Stimulated activated CD4-positive, alpha-beta T cell treated with anti-CD3 and anti-CD28 coated beads, Interleukin-4, amount 100 ng/mL, for 24 hours (primary cell): ENCODE measurements around the gene CCDC83.
"Not testable (repeated sequence)": the region's sequence is repeated elsewhere in the genome, so short reads cannot be mapped to it uniquely, and the experiment has no call there.

Experiments
- DNase-seq: peaks from one replicate; pipeline ENCODE4 v3.0.0-alpha.2; 2020

CCDC83 gene

DNA sequence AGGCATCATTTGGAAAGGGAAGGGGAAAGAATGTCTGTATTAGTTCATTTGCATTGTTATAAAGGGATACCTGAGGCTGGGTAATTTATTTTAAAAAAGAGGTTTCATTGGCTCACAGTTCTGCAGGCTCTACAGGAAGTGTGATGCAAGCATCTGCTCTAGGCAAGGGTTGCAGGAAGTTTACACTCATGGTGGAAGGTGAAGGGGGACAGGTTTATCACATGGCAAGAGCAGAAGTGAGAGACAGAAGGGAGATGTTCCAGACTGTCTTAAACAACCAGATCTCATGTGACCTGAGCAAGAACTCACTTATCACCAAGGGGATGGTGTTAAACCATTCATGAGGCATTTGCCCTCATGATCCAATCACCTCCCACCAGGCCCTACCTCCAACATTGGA lies 90.6 kb downstream of the CCDC83 start:
- no peak for DNase-seq

DNA sequence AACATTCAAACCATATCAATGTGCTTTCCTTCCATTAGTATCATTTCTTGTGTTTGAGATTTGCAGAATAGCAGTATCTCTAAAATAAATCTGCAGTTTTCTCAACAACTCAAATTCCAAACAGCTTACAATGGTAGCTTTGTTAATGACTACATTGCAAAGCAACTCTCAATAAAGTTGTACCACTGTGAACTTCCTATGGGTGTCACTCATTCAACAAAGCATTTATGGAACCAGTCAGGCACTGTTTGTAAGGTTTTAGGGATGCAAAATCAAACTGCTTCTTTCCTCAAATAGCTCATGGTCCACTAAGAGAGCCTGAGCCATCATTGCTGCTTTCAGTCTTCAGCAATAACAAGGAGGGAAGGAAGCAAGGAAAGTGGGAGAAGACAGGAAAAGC lies 91.0 kb downstream of the CCDC83 start:
- DNase-seq: no peak

DNA sequence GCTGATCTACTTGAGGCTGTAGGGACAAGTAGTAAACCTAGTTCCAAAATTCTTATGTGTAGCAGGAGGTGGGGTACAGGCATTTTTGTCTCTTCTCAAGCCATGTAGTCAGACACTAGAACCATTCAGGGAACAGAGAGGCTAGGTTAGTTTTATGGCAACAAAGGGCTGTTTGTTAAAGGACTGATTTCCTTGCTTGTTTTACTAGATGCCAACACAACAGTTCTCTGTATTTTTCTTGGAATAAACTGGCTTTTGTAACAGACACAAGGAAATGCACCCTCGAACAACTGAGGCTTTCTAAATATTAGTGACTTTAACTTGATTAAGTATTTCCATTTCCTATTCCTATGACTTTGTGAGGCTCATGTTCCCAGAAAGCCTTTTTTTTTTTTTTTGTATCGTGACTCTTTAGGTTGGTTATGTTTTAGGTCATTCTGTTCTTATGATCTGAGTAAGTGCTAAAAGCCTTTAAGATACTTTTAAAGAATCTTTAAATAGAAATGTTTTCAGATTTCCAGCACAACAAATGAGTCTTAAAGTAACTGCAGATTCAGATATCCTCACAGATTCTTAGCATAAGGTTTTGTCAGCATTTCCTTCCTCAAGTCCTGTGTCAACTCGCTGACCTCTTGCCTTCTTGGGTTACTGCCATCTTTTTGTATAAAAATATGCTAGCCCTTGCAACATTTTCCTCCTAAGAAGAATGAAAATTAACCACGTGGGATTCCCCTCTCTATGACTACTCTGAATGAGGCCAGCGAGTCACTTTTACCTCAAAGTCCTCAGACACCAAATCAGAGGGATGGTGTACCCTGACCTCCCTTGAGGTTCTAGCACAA lies 92.5 kb downstream of the CCDC83 start:
- DNase-seq: peak; percentile 23

DNA sequence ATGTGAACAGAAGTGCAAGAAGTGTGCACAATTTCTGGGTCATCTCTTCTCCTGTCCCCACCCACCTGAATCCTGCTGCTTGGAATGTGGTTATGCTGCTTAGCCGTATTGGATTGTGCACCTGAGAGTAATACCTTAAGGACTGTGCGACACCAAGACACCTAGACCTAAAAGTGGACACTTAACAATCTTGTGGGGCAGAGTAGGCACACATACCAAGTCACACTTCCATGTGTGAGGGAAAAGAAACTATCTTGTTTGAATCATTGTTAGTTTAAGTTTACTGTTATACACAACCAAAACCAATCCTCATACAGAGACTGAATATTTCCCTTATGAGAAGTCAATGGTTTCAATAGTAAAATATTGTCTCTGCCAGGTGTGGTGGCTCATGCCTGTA lies 93.7 kb downstream of the CCDC83 start:
- no peak for DNase-seq

DNA sequence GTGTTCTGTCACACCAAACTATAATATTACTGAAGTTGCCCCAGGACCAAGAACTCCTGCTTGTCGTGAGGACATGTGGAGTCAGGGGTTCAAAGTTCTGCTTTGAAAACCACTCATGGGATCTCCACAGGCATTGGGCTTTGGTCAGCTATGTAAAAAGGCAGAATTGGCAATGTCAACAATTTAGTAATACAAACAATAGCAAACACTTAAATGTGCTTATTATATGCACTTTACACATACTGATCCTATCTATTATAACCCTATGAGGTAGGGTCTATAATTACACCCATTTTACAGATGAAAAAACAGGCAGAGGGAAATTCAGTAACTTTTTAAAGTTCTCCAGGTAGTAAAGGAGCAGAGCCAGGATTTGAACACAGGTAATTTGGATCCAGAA lies 94.6 kb downstream of the CCDC83 start:
- no peak for DNase-seq

DNA sequence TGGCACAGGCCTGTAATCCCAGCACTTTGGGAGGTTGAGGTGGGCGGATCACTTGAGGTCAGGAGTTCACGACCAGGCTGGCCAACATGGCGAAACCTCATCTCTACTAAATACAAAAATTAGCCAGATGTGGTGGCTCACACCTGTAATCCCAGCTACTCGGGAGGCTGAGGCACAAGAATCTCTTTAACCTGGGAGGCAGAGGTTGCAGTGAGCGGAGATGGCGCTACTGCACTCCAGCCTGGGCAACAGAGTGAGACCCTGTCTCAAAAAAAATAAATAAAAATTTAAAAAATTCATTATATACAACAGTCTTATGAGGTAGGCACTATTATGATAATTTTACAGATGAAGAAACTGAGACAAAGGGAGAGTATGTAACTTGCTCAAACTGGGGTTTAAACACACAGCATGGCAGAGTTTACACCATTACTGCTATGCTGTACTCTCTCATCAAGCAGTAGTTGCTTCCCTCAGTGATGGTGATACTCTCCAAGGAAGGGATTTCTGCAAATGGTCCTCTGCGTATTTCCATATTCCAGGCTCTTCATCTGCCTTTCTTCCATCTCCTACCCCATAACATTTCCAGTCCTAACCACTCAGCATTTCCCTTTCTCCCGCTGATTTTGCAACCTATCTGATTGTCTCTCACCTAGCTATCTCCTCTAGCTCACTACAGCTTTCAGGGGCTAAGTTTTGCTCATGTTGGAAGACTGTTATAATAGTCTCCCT lies 95.3 kb downstream of the CCDC83 start:
- no peak for DNase-seq

DNA sequence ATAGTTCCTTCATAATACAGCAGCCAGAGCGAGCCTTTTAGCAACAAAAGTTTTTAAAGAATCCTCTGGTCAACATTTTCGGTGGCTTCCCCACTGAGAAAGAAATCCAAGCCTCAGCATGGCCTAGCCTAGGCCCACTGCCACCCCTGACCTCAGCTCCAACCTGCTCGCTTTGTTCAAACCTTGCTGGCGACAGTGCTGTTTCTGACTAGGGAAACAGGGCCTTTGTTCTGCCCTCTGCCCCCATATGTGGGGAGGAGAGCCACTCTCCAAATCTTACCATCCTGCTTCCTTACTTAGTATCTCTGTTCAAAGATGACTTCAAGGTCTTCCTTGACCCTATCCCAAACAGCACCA lies 95.8 kb downstream of the CCDC83 start:
- DNase-seq: no peak

DNA sequence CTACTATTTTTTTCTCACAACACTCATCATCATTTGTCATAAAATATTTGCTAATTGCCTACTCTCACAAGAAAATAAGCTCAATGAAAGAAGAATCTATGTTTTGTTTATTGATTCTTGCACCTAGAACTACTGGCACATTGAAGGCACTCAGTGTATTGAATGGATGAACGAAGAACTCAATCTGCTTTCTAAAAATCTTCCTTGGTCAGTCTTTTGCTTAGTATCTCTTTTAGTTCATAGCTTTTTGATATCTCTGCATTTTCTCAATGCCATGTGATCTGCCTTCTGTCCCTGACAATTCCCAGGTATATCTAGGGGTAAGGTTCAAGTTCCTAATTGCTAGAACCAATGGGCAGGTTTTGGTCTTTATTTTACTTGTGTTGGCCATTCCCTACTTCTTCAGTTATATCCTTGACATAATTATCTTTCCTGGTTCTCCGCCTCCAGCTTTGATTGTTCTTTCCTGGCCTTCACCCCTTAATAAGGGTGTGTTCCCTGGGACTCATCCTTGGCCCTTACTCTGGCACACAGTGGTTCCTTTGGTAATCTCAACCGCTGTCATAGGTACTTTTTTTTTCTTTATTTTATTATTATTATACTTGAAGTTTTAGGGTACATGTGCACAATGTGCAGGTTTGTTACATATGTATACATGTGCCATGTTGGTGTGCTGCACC lies 96.4 kb downstream of the CCDC83 start:
- DNase-seq: no peak

DNA sequence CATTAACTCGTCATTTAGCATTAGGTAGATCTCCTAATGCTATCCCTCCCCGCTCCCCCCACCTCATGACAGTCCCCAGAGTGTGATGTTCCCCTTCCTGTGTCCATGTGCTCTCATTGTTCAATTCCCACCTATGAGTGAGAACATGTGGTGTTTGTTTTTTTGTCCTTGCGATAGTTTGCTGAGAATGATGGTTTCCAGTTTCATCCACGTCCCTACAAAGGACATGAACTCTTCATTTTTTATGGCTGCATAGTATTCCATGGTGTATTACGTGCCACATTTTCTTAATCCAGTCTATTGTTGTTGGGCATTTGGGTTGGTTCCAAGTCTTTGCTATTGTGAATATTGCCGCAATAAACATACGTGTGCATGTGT lies 96.9 kb downstream of the CCDC83 start:
- not testable (repeated sequence) for DNase-seq

DNA sequence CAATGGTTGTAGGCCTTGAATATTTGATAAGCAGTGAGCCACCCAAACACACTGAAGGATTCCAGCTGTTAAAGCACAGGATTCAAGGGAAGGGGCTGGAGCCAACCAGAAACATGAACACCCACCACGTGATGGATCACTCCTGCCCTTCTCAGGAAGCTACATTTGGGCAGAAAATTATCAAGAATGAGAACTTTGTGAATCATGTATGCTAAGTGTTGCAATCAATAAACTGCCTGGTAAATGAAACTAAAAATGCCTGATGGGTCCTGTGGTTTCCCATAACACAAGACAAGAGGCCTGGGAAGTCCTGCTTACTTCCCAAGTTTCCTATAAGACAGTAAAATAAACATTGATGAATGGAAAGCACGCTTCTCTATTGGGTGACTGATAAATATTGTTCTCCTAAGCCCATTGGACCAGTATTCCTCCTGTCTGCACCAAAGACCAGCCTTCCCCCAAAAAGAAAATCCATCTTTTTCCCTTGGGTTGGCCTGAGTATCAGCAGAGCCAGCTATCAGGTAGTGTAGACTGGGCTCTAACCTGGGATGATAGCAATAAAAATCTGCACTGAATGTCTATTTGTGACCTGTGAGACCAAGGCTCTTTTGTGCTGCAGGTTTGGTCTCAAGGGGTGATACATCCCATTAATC lies 98.4 kb downstream of the CCDC83 start:
- no peak for DNase-seq

DNA sequence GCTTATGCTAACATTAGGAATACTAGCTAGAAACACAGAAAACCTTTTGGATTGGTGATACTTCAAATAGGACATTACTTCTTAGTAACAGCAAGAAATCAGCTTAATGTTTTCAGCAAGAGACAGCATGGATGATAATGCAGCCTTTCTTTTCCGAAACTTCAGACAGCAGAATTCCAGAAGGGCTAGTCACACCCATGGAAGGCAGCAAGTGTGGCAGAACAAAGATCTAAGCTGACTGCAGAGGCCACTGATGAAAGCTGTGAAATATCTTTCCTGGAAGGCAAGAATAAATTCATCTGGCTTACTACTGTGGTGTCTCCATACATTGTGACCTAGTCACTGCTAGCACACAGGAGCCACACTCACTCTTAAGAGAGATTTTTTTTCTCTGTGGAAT lies 100.3 kb downstream of the CCDC83 start:
- DNase-seq: no peak

DNA sequence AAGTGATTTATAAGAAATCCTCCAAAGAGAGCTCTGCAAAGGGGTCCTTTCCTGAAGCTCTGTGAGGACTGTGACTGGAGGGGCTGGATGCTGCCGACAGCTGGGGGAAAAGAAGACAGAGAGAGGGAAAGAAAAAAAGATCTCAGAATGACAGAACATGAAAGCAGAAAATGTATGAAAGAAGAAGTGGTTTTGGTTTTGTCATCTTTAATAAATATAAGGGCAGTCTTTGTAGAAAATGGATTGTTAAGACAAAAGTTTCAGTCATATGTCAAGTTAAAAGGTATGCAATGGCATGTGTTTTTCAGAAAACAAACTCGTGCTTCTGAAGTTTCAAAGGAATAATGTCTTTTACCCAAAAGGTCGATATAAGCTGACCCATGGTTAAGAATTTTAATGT lies 105.5 kb downstream of the CCDC83 start:
- no peak for DNase-seq

DNA sequence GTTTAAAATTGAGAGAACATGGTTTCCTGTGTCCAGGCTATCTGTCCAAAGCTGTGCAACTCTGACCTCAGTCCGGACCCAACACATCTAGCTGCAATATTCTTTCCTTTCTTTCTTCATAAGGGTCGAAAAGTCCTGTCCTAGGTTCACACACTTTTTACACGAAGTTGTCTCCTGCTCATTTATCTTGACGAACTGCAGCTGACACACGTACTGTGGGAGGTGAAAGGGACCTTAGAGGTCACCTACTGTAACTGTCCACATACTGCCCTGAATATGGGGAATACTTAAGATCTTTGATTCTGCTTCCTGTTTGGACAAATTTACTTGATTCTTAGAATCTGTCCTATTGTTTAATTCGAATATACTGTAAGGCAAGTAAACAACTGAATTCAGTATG lies 105.9 kb downstream of the CCDC83 start:
- DNase-seq: no peak

DNA sequence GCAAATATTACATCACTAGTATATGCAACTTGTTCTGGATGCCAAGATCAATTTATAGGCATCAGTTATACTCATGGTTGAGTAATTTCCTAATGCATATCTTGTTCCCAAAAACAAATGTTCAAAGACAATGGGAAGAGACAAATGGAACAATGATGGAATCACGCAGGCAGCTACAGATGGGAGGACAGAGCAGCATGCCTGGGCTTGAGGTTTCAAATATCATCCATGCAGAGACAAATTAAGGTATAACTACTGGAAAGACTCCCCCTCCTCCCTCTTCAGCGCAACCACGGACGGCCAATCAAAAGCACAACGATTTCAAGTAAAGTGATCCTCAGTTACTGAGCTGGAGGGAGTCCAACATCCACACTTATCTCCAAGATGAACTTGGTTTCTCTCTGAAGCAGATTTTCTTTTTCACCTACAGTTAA lies 106.8 kb downstream of the CCDC83 start:
- no peak for DNase-seq

DNA sequence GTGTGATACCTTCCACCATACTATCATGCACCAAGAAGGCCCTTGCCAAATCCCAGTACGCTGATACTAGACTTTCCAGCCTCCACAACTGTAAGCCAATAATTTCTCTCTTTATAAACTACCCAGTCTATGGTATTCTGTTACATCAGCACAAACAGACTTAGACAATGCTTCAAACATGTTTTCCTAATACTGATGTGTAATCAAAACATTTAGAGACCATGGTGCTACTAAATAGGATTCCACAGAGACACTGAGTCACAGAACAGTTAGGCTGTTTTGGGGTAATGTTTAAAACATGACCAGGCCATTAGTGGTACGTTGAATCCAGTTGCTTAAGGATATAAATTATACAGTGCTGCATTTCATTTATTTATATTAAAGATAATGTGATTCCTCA lies 110.0 kb downstream of the CCDC83 start:
- no peak for DNase-seq

DNA sequence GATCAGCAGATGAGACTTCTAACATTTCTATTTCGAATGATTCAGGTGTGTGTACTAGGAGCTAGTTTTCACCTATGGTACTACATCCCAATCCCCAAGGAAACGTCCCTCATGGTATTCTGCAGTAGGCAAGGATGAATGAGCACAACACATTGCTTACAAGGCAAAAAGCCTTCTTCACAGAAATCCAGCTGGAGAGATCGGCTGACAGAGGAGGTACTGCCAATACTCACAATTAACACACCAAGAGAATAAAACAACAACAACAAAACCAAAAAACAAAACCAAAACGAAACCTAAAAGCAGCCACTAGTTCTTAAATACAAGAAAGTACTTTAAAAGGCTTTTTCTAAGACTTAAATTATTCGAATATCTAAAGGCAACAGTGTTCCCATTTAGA lies 112.3 kb downstream of the CCDC83 start:
- no peak for DNase-seq
